Lower leg skin (tissue), 3 donors: ENCODE data around the gene TRPM3.

Source experiments
- POLR2A ChIP-seq, 2 donors: fragments of 450-650 bp; IDR thresholded peaks; one replicate each; pipeline ENCODE4 v1.6.1; 2016 to 2017; ENCODE audit warnings: antibody characterized with exemption in 2 of 2, mild to moderate bottlenecking in 1 of 2, moderate library complexity in 1 of 2
- TF ChIP-seq, protein P1 (sequence below), 3 donors: fragments of 450-650 bp; IDR thresholded peaks; one replicate each; pipeline ENCODE4 v1.5.1; 2016; ENCODE audit warnings: antibody characterized with exemption in 3 of 3, mild to moderate bottlenecking in 3 of 3, moderate library complexity in 2 of 3

DNA sequence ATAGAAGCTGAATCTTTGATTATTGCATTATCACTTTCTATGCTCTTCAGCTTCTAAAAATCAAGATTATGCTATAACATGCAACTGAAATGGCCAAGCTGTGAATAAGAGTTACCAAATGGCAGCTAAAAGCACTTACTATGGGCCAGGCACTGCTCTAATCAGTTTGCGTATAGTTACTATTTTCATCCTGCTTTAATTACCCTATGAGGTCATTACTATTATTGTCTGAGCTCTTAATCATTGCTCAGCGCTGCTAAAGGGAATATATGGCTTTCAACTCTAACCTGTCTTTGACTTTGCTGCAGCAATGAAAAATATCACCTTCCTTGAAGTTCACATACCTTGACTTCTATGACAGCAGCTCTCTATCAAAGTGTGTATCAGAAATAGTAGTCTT, 210.8 kb downstream of the TRPM3 start:
- TF ChIP-seq, protein P1, sequence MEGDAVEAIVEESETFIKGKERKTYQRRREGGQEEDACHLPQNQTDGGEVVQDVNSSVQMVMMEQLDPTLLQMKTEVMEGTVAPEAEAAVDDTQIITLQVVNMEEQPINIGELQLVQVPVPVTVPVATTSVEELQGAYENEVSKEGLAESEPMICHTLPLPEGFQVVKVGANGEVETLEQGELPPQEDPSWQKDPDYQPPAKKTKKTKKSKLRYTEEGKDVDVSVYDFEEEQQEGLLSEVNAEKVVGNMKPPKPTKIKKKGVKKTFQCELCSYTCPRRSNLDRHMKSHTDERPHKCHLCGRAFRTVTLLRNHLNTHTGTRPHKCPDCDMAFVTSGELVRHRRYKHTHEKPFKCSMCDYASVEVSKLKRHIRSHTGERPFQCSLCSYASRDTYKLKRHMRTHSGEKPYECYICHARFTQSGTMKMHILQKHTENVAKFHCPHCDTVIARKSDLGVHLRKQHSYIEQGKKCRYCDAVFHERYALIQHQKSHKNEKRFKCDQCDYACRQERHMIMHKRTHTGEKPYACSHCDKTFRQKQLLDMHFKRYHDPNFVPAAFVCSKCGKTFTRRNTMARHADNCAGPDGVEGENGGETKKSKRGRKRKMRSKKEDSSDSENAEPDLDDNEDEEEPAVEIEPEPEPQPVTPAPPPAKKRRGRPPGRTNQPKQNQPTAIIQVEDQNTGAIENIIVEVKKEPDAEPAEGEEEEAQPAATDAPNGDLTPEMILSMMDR (IDR thresholded peaks at IDR 0.05) = no peak
- TF ChIP-seq POLR2A (IDR thresholded peaks at IDR 0.05) = no peak
